Lower lobe of right lung (tissue), 2 donors: ENCODE measurements around the gene S100A4. TPM values are rescaled to one million over a fixed set of nuclear protein-coding genes. Genes with fewer than 3 reads are reported as not detected.
"Not testable (repeated sequence)": the region's sequence is repeated elsewhere in the genome, so short reads cannot be mapped to it uniquely, and the experiment has no call there.

Source experiments
- ATAC-seq, 2 donors: fragments of 200-7000 bp; cut with Tn5 transposase; one replicate each; pipeline ENCODE4 v1.9.1; 2020 to 2022; ENCODE audit warnings: mild to moderate bottlenecking in 2 of 2, moderate library complexity in 2 of 2
- DNase-seq: peaks from one replicate; pipeline ENCODE4 v3.0.0-alpha.2; 2020
- H3K27ac ChIP-seq: fragments of 200-600 bp; one replicate; pipeline ENCODE4 v1.8.0; 2022
- H3K27me3 ChIP-seq: fragments of 200-600 bp; one replicate; pipeline ENCODE4 v1.8.0; 2022; ENCODE audit warnings: low read depth
- H3K36me3 ChIP-seq: fragments of 200-600 bp; one replicate; pipeline ENCODE4 v1.8.0; 2022; ENCODE audit warnings: mild to moderate bottlenecking
- H3K4me1 ChIP-seq: fragments of 200-600 bp; one replicate; pipeline ENCODE4 v1.8.0; 2022
- H3K4me3 ChIP-seq: fragments of 200-600 bp; one replicate; pipeline ENCODE4 v1.8.0; 2022; ENCODE audit warnings: mild to moderate bottlenecking
- H3K9me3 ChIP-seq: fragments of 200-600 bp; one replicate; pipeline ENCODE4 v1.8.0; 2022
- intact Hi-C: fragments of 100-400 bp; cut with DNase I; formaldehyde crosslinking; loops from one replicate; pipeline ENCODE4 v1.11.0; 2022
- total RNA-seq: library from RNA; stranded (reverse); fragmentation: NEBNext Ultra II Directional; extraction: Animal tissue kit (Norgen Biotek cat#: 25700); gene quantifications from one replicate; pipeline ENCODE4 v1.2.1, GENCODE V29; 2021
- TF ChIP-seq, protein P1 (sequence below): fragments of 200-600 bp; IDR thresholded peaks from one replicate; pipeline ENCODE4 v1.8.0; 2022; ENCODE audit warnings: antibody characterized with exemption, mild to moderate bottlenecking
- donor health status: DM: no; HTN: yes; CAD: no; lungs with severe emphysema.

The S100A4 gene
- total RNA-seq, 1 donor from 2014 or later, result 600 TPM

DNA sequence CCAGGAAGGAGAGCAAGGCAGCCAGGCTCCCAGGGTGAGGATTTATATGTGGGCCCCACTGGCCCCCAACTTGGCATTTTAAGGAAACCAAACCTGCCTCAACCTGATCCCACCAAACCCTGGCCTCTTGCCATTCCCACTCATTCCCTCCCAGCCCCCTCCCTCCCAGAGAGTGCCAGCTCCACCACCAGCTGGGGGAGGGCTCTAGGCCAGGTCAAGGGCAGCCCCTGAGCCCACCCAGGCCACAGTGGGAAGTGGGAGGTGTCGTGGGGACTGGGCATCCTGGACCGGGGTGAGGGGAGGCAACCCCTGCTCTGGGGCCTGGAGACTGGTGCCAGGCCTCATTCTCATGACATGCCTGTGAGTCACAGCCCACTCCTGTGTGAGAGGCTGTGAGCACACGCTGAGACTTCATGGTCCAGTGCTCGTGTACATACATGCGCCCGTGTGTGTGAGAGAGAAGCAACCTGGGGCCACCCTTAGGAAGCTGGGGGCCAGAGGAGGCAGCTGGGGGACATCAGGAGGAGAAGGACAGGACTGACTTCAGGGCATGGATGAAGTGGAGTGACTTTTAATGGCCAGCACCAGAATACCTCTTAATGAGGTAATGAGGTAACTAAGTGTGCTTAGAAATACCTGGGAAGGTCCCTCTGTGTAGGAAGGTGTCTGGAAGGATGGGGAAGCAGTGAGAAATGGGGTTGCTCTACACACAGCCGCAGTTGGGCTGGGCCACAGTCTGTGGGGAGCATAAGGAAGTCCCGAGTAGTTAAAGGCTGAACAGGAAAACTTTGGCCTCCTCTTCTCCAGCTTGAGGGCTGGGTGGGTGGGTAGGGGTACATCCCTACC is 20.1 kb upstream of the S100A4 start, which contains the start of gene S100A2:
Gene S100A2 (minus strand): TSS at position 316 of the 846 bp plus-strand sequence. CDS start 1,967 bp downstream, outside the sequence.
- ATAC-seq (peak; percentile 70 to 82), DNase-seq (peak; percentile 73)
- Histone ChIP-seq H3K27ac (peak within 1 kb of the TSS; percentile 94), H3K36me3 (no peaks in the 10 kb centered on the region), H3K27me3 (no peaks in the 10 kb centered on the region), H3K9me3 (no peaks in the 10 kb centered on the region), H3K4me1 (peaks cover 42% of the 10 kb centered on the region), H3K4me3 (peak within 1 kb of the TSS; percentile 20)
- TF ChIP-seq, protein P1, sequence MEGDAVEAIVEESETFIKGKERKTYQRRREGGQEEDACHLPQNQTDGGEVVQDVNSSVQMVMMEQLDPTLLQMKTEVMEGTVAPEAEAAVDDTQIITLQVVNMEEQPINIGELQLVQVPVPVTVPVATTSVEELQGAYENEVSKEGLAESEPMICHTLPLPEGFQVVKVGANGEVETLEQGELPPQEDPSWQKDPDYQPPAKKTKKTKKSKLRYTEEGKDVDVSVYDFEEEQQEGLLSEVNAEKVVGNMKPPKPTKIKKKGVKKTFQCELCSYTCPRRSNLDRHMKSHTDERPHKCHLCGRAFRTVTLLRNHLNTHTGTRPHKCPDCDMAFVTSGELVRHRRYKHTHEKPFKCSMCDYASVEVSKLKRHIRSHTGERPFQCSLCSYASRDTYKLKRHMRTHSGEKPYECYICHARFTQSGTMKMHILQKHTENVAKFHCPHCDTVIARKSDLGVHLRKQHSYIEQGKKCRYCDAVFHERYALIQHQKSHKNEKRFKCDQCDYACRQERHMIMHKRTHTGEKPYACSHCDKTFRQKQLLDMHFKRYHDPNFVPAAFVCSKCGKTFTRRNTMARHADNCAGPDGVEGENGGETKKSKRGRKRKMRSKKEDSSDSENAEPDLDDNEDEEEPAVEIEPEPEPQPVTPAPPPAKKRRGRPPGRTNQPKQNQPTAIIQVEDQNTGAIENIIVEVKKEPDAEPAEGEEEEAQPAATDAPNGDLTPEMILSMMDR, result no peak
- intact Hi-C loops, result loop anchor here (5.0 to 10.0 kb wide), 2 partner anchors 33 to 51 kb away; no protein-coding TSS in a partner anchor

DNA sequence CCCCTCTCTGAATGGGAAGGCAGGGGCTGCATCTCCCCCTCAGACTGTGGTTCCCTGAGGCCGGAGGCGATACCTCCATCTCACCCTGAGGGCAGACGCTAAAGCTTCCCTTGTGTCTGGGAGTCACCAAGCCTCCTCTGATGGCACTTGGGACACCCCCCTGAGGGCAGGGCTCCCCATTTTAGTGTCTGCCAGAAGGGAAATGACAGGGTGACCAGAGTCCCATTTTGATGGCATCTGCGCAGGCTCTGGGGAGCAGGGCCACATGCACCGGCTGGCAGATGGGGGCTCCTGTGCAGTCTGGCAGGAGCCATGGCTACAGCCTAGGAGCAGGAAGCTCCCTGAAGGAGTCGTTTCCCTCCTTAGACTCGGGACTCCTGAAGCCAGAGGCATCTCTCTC is 18.4 kb upstream of the S100A4 start:
- no peaks in the 10 kb centered on the region for H3K27me3 ChIP-seq
- H3K4me3 ChIP-seq, result no peak overlapping the region
- intact Hi-C loops, result loop anchor here (10.0 kb wide), 1 partner anchor 49 kb away; no protein-coding TSS in a partner anchor
- DNase-seq (no peak), ATAC-seq (no peak)
- no peak overlapping the region for H3K27ac ChIP-seq
- H3K36me3 ChIP-seq, result no peaks in the 10 kb centered on the region
- H3K9me3 ChIP-seq, result no peaks in the 10 kb centered on the region
- TF ChIP-seq, protein P1, result no peak
- peaks cover 40% of the 10 kb centered on the region for H3K4me1 ChIP-seq

DNA sequence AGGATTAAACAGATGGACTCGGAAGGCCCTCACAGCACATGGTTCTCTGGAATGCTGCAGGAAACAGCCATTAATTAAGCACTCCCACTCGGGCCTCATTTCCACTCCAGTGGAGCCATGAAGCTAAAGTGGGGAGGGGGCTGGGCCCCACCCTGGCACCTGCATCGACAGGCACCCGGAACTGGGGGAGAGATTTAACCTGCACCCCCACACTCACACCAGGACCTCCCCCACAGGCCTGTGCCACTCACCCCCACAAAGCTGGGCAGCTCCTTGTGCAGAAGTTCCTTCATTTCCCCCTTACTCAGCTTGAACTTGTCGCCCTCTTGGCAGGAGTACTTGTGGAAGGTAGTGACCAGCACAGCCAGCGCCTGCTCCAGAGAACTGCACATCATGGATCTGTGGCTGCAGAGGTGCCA is 17.9 kb upstream of the S100A4 start:
- TF ChIP-seq, protein P1, result no peak
- no peaks in the 10 kb centered on the region for H3K36me3 ChIP-seq
- H3K27me3 ChIP-seq, result no peaks in the 10 kb centered on the region
- H3K4me3 ChIP-seq, result no peak overlapping the region
- ATAC-seq, result no peak
- DNase-seq, result peak; percentile 33
- H3K9me3 ChIP-seq, result no peaks in the 10 kb centered on the region
- intact Hi-C loops, result loop anchor here (10.0 kb wide), 1 partner anchor 49 kb away; no protein-coding TSS in a partner anchor
- H3K27ac ChIP-seq, result no peak overlapping the region
- H3K4me1 ChIP-seq, result peaks cover 35% of the 10 kb centered on the region

DNA sequence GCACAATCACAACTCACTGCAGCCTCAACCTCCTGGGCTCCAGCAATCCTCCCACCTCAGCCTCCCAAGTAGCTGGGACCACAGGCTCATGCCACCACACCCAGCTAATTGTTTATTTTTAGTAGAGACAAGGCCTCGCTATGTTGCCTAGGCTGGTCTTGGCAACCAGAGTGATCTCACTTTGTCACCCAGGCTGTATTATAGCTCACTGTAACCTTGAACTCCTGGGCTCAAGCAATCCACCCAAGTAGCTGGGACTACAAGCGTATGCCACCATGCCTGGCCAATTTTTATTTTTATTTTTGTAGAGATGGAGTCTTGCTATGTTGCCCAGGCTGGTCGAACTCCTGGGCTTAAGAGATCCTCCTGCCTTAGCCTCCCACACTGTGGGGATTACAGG is 16.4 kb upstream of the S100A4 start:
- not testable (repeated sequence) for H3K4me3 ChIP-seq, H3K27me3 ChIP-seq, ATAC-seq, DNase-seq, H3K36me3 ChIP-seq, H3K9me3 ChIP-seq
- H3K4me1 ChIP-seq, result peaks cover 21% of the 10 kb centered on the region
- intact Hi-C loops, result loop anchor here (10.0 kb wide), 1 partner anchor 47 kb away; no protein-coding TSS in a partner anchor
- H3K27ac ChIP-seq, result peak overlapping the region; percentile 18

DNA sequence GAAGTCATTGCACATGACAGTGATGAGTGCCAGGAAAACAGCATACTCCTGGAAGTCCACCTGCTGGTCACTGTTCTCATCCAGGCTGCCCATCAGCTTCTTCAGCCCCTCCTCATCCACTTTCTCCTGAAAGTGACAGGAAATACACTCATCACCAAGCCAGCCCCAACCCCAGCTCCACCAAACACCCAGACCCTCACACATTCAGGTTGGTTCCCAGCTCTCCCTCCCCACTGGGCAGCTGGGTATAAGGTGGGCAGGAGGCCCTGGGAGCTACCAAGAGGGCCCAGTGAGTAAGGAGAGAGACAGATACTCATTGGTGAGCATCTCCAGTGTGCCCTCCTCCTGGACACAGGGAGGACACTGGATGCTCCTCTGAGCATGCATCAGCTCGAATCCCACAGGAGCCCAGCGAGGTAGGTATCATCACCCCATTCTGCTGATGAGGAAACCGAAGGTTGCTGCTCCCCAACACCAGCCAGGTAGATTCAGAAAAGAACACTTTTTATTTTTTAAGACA is 15.9 kb upstream of the S100A4 start:
- Histone ChIP-seq H3K9me3 (no peaks in the 10 kb centered on the region), H3K27me3 (no peaks in the 10 kb centered on the region), H3K36me3 (no peaks in the 10 kb centered on the region), H3K27ac (no peak overlapping the region), H3K4me3 (no peak overlapping the region), H3K4me1 (peaks cover 16% of the 10 kb centered on the region)
- ATAC-seq (no peak), DNase-seq (no peak)
- intact Hi-C loops, result loop anchor here (10.0 kb wide), 1 partner anchor 47 kb away; no protein-coding TSS in a partner anchor
- TF ChIP-seq, protein P1, result no peak
